VCaP (cell line): Measurements from ENCODE around the gene RYR2.

Experiments
- H3K27ac ChIP-seq: fragments of 450-650 bp; 2 replicates; pipeline ENCODE4 v1.5.1; 2017
- CTCF ChIP-seq: fragments of 450-650 bp; conservative IDR thresholded peaks from 2 replicates; pipeline ENCODE4 v1.5.1; 2017; ENCODE audit warnings: mild to moderate bottlenecking, moderate library complexity

Gene RYR2

DNA sequence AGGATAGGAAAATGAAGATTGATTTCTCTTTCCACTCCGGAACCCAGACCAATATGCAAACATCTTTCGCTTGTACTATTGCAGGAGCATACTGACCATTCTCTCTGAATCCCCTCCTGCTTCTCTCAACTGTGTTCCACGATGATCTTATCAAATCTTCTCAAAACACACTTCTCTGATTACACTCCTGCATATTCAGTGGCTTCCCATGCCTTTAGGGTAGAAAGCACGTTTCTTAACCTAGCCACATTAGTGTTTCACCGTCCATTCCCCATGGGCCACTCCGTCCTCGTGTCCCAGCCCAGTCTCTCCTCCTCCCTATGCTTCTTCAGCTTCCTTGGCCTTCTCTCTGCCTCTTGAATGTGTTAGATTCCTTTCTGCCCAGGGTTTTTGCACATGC is 650.3 kb downstream of the RYR2 start:
- H3K27ac ChIP-seq: no peak overlapping the region

DNA sequence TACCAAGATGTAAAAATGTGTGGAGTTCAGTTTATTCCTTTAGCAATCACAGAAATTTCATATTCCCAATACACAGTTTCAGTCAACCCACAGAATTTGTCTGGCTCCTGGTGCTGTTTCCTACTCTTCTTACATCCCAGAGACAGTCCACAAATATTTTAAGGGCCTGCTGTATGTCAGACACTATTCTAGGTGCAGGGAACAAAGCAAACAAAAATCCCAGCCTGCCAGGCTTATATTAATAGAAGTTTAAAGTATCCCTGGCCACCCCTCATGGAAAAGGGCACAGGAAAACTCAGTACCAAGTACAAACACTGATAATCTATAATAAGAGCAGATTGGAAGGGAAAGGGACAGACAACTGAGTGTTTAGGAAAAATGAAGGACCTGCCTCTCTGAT is 653.9 kb downstream of the RYR2 start:
- H3K27ac ChIP-seq: no peak overlapping the region
- TF ChIP-seq CTCF: no peak

More for the DNA sequence above, 650.3 kb downstream of the RYR2 start:
- no peak for TF ChIP-seq CTCF

- no peak overlapping the region for H3K27ac ChIP-seq
- no peak for TF ChIP-seq CTCF
Measured at GRCh38 chr1:237700181-237700580, 658.2 kb downstream of the RYR2 start.

DNA sequence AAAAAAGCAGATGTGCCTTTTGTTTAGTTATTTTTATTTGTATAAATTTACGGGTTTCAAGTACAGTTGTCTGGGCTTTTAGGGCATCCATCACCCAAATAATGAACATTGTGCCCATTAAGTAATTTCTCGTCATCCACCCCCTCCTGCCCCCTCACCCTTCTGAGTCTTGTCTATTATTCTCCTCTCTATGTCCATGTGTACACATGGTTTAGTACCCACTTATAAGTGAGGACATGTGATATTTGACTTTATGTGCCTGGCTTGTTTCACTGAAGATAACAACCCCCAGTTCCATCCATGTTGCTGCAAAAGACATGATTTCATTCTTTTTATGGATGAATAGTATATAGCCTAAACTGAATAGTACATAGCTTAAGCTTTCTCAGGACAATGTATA is 659.5 kb downstream of the RYR2 start:
- TF ChIP-seq CTCF: no peak
- no peak overlapping the region for H3K27ac ChIP-seq

GRCh38 chr1:237702161-237702560 is 660.2 kb downstream of the RYR2 start:
- TF ChIP-seq CTCF: no peak
- no peak overlapping the region for H3K27ac ChIP-seq

DNA sequence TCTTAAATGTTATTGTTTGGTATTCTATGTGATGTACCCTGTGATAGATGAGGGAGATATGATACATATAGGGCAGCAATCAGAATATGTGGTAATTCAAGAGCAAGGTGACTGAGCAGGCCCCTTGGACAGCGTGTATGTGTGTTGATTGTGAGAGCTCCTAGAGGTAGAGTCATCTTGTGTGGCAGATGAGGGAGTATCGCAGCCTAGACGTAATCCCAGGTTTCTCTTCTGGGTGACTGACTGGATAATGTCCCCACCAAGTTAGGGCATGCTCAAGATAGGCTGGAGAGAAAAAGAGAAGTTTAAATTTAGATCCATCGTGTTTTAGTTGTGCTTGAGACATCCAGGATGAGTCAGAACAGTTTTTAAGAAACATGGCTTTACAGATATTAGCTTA is 663.5 kb downstream of the RYR2 start:
- no peak for TF ChIP-seq CTCF
- no peak overlapping the region for H3K27ac ChIP-seq

DNA sequence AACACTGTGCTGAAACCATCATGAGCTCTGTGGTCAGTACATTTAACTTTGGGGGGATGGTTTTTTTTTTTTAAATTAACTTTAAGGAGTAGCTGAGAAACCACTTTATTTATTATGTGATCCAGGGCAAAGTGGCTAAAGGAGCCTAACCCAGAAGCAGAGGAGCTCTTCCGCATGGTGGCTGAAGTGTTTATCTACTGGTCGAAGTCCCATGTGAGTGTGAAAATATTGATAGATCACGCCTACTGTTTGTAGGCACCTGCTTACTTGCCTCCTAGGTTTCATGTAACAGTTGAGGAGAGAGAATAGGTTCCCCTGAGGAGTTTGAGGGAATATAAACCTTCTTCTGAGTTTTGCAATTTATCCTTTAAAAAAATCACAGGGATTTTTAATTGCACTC is 667.4 kb downstream of the RYR2 start:
- no peak overlapping the region for H3K27ac ChIP-seq
- TF ChIP-seq CTCF: no peak

GRCh38 chr1:237711281-237711680 is 669.3 kb downstream of the RYR2 start:
- no peak overlapping the region for H3K27ac ChIP-seq
- TF ChIP-seq CTCF: no peak
